Panc1 (cell line): ENCODE results near the gene CAP1. TPM values are rescaled to one million over a fixed set of nuclear protein-coding genes. Genes with fewer than 3 reads are reported as not detected.

Source experiments
- ATAC-seq: fragments of 200-7000 bp; cut with Tn5 transposase; 2 replicates; pipeline ENCODE4 v1.9.1; 2020; ENCODE audit warnings: mild to moderate bottlenecking, moderate library complexity
- BruUV-seq: library from RNA; stranded (reverse); fragments of 400-500 nt; replicated peaks from 2 replicates; lab custom pipeline; 2021; lab: Mats Ljungman, UMichigan
- CTCF ChIA-PET: fragments of 300-600 bp; sonication (Branson Sonifier 250); formaldehyde crosslinking; loops from one replicate; lab custom pipeline; 2022; ENCODE audit warnings: antibody characterized with exemption; lab: Charles Lee
- POLR2A ChIA-PET: fragments of 300-600 bp; sonication (Branson Sonifier 250); formaldehyde crosslinking; loops from one replicate; lab custom pipeline; 2022; ENCODE audit warnings: antibody characterized with exemption; lab: Charles Lee
- DNase-seq: peaks from one replicate; pipeline ENCODE4 v3.0.0-alpha.2; 2010; ENCODE audit warnings: low read depth, low spot score
- H3K27ac ChIP-seq: 2 replicates; pipeline ENCODE4 v1.5.1; 2011; ENCODE audit warnings: mild to moderate bottlenecking, low read length, inconsistent platforms
- H3K27me3 ChIP-seq: fragments of 200-500 bp; sonication (Bioruptor generic); 2 replicates; pipeline ENCODE4 v1.6.0; 2014; ENCODE audit warnings: low read length, inconsistent platforms; ENCODE audit not compliant: control insufficient read depth, insufficient read depth
- H3K36me3 ChIP-seq: fragments of 200-500 bp; sonication (Bioruptor generic); 2 replicates; pipeline ENCODE4 v1.5.1; 2014; ENCODE audit warnings: inconsistent platforms, mild to moderate bottlenecking, low read length, moderate library complexity; ENCODE audit not compliant: control insufficient read depth, insufficient read depth
- H3K4me1 ChIP-seq: 2 replicates; pipeline ENCODE4 v1.5.1; 2011; ENCODE audit warnings: inconsistent platforms, mild to moderate bottlenecking, low read length, moderate library complexity; ENCODE audit not compliant: control insufficient read depth, insufficient read depth
- H3K4me3 ChIP-seq, 2 experiments: 2 replicates each; pipeline ENCODE4 v1.5.1; 2011 to 2012; ENCODE audit warnings: low read depth in 2 of 2, low read length in 2 of 2, mild to moderate bottlenecking in 2 of 2, inconsistent platforms in 1 of 2, moderate library complexity in 1 of 2
- H3K9me3 ChIP-seq: fragments of 200-500 bp; sonication (Bioruptor generic); 2 replicates; pipeline ENCODE4 v1.5.1; 2014; ENCODE audit warnings: low read depth, mild to moderate bottlenecking, inconsistent platforms, low read length, moderate library complexity; ENCODE audit not compliant: control insufficient read depth, insufficient read depth
- POLR2AphosphoS5 ChIP-seq: IDR thresholded peaks from 2 replicates; pipeline ENCODE4 v1.6.1; 2012; ENCODE audit warnings: mild to moderate bottlenecking, low read depth, low read length, moderate library complexity
- SIN3A ChIP-seq: IDR thresholded peaks from 2 replicates; pipeline ENCODE4 v1.6.1; 2012; ENCODE audit warnings: low read depth, mild to moderate bottlenecking, low read length, moderate library complexity, borderline replicate concordance; ENCODE audit not compliant: insufficient read depth
- TCF7L2 ChIP-seq: IDR thresholded peaks from 2 replicates; pipeline ENCODE4 v1.6.1; 2011; ENCODE audit warnings: mild to moderate bottlenecking, low read depth, low read length, inconsistent platforms
- in situ Hi-C: cut with HindIII; loops from 2 replicates; pipeline ENCODE4 v1.10.0; 2016; ENCODE audit warnings: low sequenced_read_pairs, low pct_unique_long_range_greater_than_20kb
- intact Hi-C: fragments of 100-400 bp; cut with micrococcal nuclease; formaldehyde crosslinking; loops from one replicate; pipeline ENCODE4 v1.10.0; 2022; ENCODE audit not compliant: unreplicated experiment
- total RNA-seq: library from RNA; stranded (reverse); gene quantifications from one replicate; pipeline ENCODE4 v1.2.1, GENCODE V29; 2021; ENCODE audit not compliant: unreplicated experiment
- TF ChIP-seq, protein P1 (sequence below), 2 experiments: IDR thresholded peaks; 2 replicates each; pipeline ENCODE4 v1.6.1; 2011 to 2012; ENCODE audit warnings: low read depth in 2 of 2, control low read depth in 1 of 2, low read length in 1 of 2, mild to moderate bottlenecking in 1 of 2, moderate library complexity in 1 of 2; ENCODE audit not compliant: insufficient read depth in 1 of 2
- TF ChIP-seq, protein P2 (sequence below): fragments of 450-650 bp; IDR thresholded peaks from 2 replicates; pipeline ENCODE4 v1.5.1; 2017; ENCODE audit warnings: mild to moderate bottlenecking

The CAP1 gene
- total RNA-seq, 1 experiment from 2014 or later: 463 TPM

DNA sequence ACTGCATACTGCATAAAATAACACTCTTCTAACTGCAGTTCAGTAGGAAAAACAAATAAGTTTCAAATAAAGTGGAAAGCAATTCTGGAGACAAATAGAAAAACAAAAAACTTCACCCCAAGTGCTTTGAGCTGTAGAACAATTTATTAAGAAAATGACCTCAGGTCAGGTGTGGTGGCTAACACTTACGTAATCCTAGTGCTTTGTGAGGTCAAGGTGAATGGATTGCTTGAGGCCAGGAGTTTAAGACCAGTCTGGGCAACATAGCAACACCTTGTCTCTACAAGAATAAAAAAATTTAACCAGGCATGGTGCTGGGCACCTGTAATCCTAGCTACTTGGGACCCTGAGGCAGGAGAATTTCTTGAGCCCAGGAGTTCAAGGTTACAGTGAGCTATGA lies 61.5 kb downstream of the CAP1 start:
- POLR2A ChIA-PET: no interaction called here
- no TSS peak for BruUV-seq
- H3K27ac ChIP-seq: no peak overlapping the region
- no peak for ATAC-seq
- H3K9me3 ChIP-seq: peaks cover 4% of the 10 kb centered on the region; the same call in 1 of the 2 replicates
- TF ChIP-seq SIN3A (no peak), POLR2AphosphoS5 (no peak), TCF7L2 (no peak)
- TF ChIP-seq, protein P1, sequence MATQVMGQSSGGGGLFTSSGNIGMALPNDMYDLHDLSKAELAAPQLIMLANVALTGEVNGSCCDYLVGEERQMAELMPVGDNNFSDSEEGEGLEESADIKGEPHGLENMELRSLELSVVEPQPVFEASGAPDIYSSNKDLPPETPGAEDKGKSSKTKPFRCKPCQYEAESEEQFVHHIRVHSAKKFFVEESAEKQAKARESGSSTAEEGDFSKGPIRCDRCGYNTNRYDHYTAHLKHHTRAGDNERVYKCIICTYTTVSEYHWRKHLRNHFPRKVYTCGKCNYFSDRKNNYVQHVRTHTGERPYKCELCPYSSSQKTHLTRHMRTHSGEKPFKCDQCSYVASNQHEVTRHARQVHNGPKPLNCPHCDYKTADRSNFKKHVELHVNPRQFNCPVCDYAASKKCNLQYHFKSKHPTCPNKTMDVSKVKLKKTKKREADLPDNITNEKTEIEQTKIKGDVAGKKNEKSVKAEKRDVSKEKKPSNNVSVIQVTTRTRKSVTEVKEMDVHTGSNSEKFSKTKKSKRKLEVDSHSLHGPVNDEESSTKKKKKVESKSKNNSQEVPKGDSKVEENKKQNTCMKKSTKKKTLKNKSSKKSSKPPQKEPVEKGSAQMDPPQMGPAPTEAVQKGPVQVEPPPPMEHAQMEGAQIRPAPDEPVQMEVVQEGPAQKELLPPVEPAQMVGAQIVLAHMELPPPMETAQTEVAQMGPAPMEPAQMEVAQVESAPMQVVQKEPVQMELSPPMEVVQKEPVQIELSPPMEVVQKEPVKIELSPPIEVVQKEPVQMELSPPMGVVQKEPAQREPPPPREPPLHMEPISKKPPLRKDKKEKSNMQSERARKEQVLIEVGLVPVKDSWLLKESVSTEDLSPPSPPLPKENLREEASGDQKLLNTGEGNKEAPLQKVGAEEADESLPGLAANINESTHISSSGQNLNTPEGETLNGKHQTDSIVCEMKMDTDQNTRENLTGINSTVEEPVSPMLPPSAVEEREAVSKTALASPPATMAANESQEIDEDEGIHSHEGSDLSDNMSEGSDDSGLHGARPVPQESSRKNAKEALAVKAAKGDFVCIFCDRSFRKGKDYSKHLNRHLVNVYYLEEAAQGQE (IDR thresholded peaks at IDR 0.05; ENCODE audit: insufficient read depth in 1 of 2, low read depth in 2 of 2, low read length in 1 of 2): no peak
- TF ChIP-seq, protein P2, sequence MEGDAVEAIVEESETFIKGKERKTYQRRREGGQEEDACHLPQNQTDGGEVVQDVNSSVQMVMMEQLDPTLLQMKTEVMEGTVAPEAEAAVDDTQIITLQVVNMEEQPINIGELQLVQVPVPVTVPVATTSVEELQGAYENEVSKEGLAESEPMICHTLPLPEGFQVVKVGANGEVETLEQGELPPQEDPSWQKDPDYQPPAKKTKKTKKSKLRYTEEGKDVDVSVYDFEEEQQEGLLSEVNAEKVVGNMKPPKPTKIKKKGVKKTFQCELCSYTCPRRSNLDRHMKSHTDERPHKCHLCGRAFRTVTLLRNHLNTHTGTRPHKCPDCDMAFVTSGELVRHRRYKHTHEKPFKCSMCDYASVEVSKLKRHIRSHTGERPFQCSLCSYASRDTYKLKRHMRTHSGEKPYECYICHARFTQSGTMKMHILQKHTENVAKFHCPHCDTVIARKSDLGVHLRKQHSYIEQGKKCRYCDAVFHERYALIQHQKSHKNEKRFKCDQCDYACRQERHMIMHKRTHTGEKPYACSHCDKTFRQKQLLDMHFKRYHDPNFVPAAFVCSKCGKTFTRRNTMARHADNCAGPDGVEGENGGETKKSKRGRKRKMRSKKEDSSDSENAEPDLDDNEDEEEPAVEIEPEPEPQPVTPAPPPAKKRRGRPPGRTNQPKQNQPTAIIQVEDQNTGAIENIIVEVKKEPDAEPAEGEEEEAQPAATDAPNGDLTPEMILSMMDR: no peak
- CTCF ChIA-PET: no interaction called here
- in situ Hi-C loops: no loop called here
- peaks cover 2% of the 10 kb centered on the region; the same call in 1 of the 2 replicates for H3K27me3 ChIP-seq
- H3K36me3 ChIP-seq: no peaks in the 10 kb centered on the region
- no peak for DNase-seq
- intact Hi-C loops: no loop called here
- no peaks in the 10 kb centered on the region for H3K4me1 ChIP-seq
- no peak overlapping the region for H3K4me3 ChIP-seq

DNA sequence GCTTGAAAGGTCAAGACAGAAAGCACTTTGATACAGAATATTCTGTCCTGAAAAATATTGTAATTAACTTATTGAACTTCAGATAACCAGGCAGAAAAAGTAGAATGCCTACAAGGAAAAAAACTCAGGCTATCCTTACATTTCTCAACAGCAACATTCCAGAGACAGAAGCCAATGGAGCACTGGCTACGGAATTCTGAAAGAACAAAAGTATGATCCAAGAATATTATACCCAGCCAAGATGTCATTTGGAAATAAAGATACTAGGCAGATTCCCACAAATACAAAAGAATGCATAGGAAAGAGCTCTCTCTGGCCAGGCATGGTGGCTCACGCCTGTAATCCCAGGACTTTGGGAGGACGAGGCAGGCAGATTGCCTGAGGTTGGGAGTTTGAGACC lies 62.4 kb downstream of the CAP1 start:
- Histone ChIP-seq H3K27ac (no peak overlapping the region), H3K9me3 (peaks cover 4% of the 10 kb centered on the region; the same call in 1 of the 2 replicates), H3K27me3 (peaks cover 2% of the 10 kb centered on the region; the same call in 1 of the 2 replicates), H3K36me3 (no peaks in the 10 kb centered on the region), H3K4me1 (no peaks in the 10 kb centered on the region), H3K4me3 (no peak overlapping the region)
- intact Hi-C loops (no loop called here), in situ Hi-C loops (no loop called here)
- ChIA-PET CTCF (no interaction called here), POLR2A (interaction anchor here (0.6 kb wide), 1 partner anchor 11 kb away, joined by 3 read pairs; no protein-coding TSS in a partner anchor)
- TF ChIP-seq, protein P1 (IDR thresholded peaks at IDR 0.05; ENCODE audit: insufficient read depth in 1 of 2, low read depth in 2 of 2, low read length in 1 of 2): no peak
- ATAC-seq: no peak
- BruUV-seq: no TSS peak
- no peak for DNase-seq
